Measurements from ENCODE around the gene G0S2.
"Not testable (repeated sequence)": the region's sequence is repeated elsewhere in the genome, so short reads cannot be mapped to it uniquely, and the experiment has no call there.

G0S2 gene

GRCh38 chr1:209685821-209686220 is 10.6 kb downstream of the G0S2 start:
- DNase-seq, result no peak

- no peak for DNase-seq
These were observed 11.1 kb downstream of the G0S2 start for GRCh38 chr1:209686322-209686721.

- peak; percentile 40 for DNase-seq
These were observed 13.6 kb downstream of the G0S2 start for GRCh38 chr1:209688746-209689234.

DNA sequence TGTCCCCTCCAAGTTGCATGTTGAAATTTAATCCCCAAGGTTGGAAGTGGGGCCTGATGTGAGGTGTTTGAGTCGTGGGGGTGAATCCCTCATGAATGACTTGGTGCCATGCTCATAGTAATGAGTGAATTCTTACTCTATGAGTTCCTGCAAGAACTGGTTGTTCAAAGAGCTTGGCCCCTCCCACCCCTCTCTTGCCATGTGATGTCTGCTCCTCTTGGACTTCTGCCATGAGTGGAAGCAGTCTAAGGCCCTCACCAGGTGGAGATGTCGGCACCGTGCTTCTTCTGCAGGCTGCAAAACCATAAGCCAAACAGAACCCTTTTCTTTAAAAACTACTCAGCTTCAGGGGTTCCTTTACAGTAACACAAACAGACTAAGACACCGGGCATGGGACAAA is 14.3 kb downstream of the G0S2 start:
- DNase-seq, result no peak

GRCh38 chr1:209691237-209691636 is 16.0 kb downstream of the G0S2 start:
- DNase-seq, result no peak

DNA sequence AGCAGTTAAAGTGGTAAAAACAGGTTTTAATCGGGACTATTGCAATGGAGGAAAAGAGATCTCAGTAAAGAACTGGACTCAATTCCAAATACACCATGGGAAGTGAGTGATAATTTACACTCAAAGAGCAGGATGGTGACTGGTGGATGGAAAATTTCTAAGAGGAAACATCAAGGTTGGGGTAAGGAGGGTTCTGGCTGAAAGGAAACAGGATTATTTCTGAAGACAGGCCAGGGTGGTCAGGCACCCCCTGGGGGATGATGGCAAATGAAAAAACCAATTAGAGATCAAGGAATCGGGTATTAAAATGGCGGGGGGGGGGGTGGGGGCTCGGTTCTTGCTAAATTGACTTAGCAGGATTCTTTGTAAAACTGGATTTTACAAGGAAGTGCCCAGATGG is 17.1 kb downstream of the G0S2 start:
- no peak for DNase-seq

DNA sequence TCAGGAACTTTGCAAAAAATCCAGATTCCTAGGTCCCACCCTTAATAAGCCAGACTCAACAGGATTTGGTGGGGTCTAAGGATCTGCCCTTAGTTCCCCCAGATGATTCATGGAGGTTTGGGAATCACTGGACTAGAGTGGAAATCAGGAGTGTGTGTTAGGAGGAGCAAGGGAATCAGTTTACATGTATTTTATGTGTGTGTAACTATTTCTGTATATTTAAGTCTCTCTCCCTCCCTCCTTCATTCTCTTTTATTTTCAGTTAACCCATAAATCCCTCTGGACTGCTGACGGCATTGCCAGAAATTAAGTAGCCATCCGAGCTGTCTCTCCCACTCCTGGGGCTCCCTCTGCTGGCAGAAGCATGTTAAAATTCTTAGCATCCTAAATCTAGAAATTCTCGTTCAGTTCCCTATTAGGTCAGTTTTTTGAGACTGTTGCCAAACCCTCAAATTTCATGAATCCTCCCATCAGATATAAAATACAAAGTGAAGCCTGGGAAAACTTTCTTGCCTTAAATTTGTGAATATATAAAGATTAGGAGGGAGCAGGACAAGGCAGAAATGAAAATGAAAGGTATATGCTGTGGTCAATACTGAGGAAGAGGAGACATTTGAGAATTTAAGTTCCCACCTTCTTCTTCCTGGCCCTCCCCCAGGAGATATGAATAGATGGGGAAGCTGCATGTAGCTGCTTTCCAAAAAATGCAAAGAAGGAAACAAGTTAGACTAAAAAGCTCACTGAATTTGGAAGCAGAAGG is 17.7 kb downstream of the G0S2 start:
- DNase-seq, result peak; percentile 56

DNA sequence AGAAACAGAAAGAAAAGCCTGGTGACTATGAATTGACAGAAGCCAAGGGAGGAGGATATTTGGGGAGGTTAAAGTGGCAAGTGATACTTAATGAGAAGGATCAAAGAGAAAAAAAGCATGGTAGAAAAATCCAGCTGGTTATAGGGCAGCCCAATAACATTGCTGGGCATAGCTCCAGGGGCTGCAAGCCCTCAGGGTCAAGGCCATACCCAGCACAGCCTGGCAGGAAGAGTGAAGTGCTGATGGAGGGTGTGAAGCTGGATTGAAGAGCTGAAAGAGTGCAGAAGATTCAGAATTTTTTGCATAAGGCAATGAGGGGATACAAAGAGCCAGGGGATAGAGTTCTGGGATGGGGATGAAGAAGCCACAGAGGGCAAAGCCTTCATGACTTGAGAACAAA is 21.5 kb downstream of the G0S2 start:
- DNase-seq, result no peak

GRCh38 chr1:209697126-209697525 is 21.9 kb downstream of the G0S2 start:
- DNase-seq, result no peak

DNA sequence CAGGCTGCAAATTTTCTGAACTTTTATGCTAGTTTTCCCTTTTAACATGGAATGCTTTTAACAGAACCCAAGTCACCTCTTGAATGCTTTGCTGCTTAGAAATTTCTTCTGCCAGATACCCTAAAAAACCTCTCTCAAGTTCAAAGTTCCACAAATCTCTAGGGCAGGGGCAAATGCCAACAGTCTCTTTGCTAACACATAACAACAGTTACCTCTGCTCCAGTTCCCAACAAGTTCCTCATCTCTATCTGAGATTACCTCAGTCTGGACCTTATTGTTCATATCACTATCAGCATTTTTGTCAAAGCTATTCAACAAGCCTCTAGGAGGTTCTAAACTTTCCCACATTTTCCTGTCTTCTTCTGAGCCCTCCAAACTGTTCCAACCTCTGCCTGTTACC is 25.5 kb downstream of the G0S2 start:
- DNase-seq, result not testable (repeated sequence)

GRCh38 chr1:209702832-209703231 is 27.6 kb downstream of the G0S2 start:
- DNase-seq, result no peak

- no peak for DNase-seq
These were observed 28.8 kb downstream of the G0S2 start for GRCh38 chr1:209703834-209704504.

- no peak for DNase-seq
These were observed 29.4 kb downstream of the G0S2 start, which contains the start of gene HSD11B1 for GRCh38 chr1:209704584-209704983. TSS of gene HSD11B1 (plus strand) at chr1:209704846. CDS start at chr1:209704943, 97 bp downstream.

DNA sequence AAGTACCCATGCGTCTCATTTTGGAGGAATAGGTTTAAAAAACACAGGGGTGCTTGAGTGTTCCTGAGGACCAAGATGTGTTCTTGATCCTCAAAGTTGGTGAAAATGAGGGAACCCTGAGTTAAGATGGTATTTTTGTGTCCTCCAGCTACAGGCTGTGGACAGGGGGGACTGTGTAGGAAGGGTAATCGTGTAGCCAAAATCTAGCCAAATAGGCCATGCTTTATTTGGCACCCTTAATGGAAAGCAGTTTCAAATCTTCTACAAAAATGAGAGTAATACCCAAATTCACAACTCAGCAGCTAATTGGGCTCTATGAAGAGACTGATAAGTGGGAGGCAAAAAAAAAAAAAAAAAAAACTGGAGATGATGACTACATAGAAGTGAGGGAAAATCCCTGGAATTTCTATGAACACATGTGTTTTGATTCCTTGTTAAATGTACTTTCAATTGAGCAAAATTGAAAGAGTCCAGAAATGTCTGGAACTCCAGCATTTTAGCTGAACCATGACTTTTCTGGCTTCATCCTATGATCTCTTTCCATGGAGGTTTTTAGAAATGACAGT is 29.9 kb downstream of the G0S2 start:
- no peak for DNase-seq

GRCh38 chr1:209706622-209707021 is 31.4 kb downstream of the G0S2 start:
- no peak for DNase-seq

GRCh38 chr1:209707308-209707707 is 32.1 kb downstream of the G0S2 start:
- no peak for DNase-seq

DNA sequence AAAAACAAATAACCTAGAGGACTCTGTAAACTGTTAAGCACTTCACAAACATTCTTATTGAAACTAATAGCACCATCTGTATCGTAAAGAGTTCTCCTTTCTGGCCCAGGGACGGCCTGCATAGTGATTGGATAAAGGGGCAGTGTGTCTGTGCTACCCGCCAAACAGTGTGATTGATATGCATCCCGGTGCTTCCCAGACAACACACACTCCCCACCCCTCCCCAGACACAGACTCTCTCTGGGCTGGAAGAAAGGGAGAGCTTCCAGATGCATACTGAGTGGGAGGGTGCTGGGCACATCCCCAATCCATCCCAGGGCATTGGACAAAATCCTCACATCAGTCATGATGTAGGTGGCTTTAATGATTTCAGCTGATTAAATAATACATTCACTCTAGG is 33.1 kb downstream of the G0S2 start:
- no peak for DNase-seq

- no peak for DNase-seq
These were observed 34.9 kb downstream of the G0S2 start for GRCh38 chr1:209710093-209710492.

- DNase-seq, result no peak
These were observed 35.6 kb downstream of the G0S2 start for GRCh38 chr1:209710847-209711246.

DNA sequence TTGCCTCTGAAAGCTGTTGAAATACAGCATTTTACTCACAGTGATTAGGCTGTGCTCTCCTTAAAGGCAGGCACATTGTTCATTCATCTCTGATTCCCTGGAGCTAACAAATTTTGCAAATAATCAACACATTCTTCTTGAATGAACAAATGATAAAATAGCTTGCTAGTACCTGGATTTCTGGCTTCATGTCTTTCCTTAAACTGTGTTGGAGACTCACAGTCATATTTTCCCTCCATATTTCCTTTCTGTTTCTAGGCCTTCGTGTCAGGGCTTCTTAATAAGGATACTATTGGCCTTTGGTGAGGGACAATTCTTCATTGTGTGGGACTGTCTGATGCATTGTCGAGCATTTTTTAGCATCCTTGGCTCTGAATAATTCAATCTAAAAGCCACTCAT is 39.1 kb downstream of the G0S2 start:
- no peak for DNase-seq

- no peak for DNase-seq
These were observed 40.1 kb downstream of the G0S2 start for GRCh38 chr1:209715314-209715713.

- no peak for DNase-seq
These were observed 42.6 kb downstream of the G0S2 start for GRCh38 chr1:209717818-209718217.

- no peak for DNase-seq
These were observed 45.1 kb downstream of the G0S2 start for GRCh38 chr1:209720326-209720725.

DNA sequence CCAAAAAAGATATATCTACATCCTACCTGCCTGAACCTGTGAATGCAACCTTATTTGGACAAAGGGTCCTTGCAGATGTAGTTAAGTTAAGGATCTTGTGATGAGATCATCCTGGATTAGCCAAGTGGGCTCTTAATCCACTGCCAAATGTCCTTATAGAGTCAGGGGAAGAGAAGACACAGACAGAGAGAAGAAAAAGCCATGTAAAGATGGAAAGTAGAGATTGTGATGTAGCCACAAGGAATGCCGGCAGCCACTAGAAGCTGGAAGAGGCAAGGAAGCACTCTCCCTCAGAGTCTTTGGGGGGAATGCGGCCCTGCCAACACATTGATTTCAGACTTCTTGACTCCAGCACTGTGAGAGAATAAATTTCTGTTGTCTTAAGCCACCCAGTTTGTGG is 45.6 kb downstream of the G0S2 start:
- DNase-seq, result no peak

Measured in kidney glomerular epithelial cell (primary cell).